PC-9 (cell line): ENCODE measurements around the gene YWHAB.

Experiments used
- EZH2 ChIP-seq: fragments of 200-600 bp; sonication (generic); IDR thresholded peaks from 2 replicates; pipeline ENCODE4 v1.8.0; 2017; ENCODE audit warnings: antibody characterized with exemption, low read depth
- TF ChIP-seq, protein P1 (sequence below): fragments of 200-600 bp; sonication (generic); conservative IDR thresholded peaks from 2 replicates; pipeline ENCODE4 v1.6.1; 2017; ENCODE audit warnings: mixed run types, antibody characterized with exemption, mild to moderate bottlenecking, moderate library complexity

DNA sequence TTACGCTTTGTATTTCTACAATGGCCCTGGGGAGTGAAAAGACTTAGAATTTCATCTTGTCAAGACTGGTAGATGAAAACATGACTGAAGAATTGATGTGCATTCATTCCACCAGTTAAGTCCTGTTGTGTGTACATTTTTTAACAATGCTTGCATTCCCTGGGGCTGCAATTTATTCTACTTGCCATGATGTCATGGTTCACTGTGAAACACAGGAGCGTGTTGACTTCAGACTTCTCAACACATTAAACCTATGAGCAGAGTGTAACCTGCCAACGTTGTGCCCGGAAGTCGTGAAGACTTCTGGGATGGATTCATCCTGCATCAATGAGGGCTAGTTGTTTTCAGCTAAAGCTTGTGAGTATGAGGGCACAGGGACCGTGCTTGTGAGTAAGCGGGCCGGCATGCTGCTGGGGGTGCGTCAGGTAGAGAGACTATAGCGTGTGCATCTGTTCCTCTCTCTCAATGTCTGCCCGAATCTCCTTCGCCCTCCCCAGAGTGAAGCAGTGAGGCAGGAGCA is 48.8 kb upstream of the YWHAB start:
- TF ChIP-seq, protein P1, sequence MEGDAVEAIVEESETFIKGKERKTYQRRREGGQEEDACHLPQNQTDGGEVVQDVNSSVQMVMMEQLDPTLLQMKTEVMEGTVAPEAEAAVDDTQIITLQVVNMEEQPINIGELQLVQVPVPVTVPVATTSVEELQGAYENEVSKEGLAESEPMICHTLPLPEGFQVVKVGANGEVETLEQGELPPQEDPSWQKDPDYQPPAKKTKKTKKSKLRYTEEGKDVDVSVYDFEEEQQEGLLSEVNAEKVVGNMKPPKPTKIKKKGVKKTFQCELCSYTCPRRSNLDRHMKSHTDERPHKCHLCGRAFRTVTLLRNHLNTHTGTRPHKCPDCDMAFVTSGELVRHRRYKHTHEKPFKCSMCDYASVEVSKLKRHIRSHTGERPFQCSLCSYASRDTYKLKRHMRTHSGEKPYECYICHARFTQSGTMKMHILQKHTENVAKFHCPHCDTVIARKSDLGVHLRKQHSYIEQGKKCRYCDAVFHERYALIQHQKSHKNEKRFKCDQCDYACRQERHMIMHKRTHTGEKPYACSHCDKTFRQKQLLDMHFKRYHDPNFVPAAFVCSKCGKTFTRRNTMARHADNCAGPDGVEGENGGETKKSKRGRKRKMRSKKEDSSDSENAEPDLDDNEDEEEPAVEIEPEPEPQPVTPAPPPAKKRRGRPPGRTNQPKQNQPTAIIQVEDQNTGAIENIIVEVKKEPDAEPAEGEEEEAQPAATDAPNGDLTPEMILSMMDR, result no peak
- no peak for TF ChIP-seq EZH2
